A549 treated with GW870086 at 1 μM for 4 hours (cell line): Measurements from ENCODE around the gene CD86. TPM values are rescaled to one million over a fixed set of nuclear protein-coding genes. Genes with fewer than 3 reads are reported as not detected.

Experiments used
- total RNA-seq: library from RNA; stranded (reverse); fragments of 200-300 nt; extraction: Qiagen RNA extraction; gene quantifications from 5 replicates; pipeline ENCODE4 v1.2.3, GENCODE V29; 2022; ENCODE audit warnings: low read depth

Gene CD86
- 0.10 TPM in 1 of 5 replicates, not detected in the others for total RNA-seq

GRCh38 chr3:122055215-122055614 lies at the start of gene CD86:
CD86 (plus strand) TSS chr3:122055362; CDS start chr3:122055490, 128 bp downstream.

GRCh38 chr3:122021811-122022401 lies 33.3 kb upstream of the CD86 start, which contains the start of gene ILDR1:
ILDR1 (minus strand) TSS chr3:122022247; CDS start chr3:122022077, 170 bp downstream.

Other genes with a start within 250 kb of the CD86 start
- gene IQCB1, start 220.3 kb upstream of the CD86 start, total RNA-seq: 9.6 to 12.4 TPM (median 11.2 TPM) in 5 replicates
- gene EAF2, start 220.2 kb upstream of the CD86 start, total RNA-seq: 1.5 to 2.9 TPM (median 2.1 TPM) in 5 replicates
- 0.09 to 0.97 TPM (median 0.19 TPM) in 5 replicates for gene SLC15A2, start 161.0 kb upstream of the CD86 start, total RNA-seq
- not detected in 5 replicates for gene ILDR1, start 33.1 kb upstream of the CD86 start, total RNA-seq
- gene CASR, start 128.3 kb downstream of the CD86 start, total RNA-seq: not detected in 5 replicates